ENCODE results near the gene CDKAL1.

DNA sequence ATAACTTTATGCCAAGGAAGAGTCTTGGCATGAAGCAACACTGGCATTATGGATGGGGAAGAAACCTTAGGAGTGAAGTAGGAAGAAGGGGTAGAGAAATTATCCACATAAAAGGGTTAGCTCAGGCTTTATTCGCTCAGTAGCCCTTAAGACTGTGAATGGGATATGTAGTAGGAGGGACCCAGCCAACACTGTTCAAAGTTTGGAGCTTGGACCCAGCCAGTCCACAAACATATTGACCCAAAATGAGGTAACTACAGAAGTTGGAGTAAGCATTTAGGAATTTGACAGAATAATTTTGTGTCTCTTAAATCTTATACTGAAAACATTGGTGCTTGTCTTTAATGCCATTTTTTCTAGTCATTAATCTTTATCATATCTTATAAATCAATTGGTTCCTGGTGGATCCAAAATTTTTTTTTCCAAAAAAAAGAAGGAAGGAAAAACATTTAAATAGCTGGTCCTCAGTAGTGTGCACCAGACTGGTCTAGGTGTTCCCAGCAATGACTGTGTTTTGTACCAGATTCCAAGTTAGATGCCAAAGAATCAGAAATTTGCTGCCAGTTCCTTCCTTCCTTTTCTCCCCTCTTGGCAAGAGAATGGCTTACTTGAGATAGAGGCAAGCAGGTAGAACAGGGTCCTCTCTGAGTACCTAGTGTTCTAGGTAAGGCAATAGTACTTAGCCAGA lies 607.5 kb downstream of the CDKAL1 start:
- no peak for TF ChIP-seq EZH2 (IDR thresholded peaks at IDR 0.05; ENCODE audit: low read length, unreplicated experiment)
- TF ChIP-seq, protein P1, sequence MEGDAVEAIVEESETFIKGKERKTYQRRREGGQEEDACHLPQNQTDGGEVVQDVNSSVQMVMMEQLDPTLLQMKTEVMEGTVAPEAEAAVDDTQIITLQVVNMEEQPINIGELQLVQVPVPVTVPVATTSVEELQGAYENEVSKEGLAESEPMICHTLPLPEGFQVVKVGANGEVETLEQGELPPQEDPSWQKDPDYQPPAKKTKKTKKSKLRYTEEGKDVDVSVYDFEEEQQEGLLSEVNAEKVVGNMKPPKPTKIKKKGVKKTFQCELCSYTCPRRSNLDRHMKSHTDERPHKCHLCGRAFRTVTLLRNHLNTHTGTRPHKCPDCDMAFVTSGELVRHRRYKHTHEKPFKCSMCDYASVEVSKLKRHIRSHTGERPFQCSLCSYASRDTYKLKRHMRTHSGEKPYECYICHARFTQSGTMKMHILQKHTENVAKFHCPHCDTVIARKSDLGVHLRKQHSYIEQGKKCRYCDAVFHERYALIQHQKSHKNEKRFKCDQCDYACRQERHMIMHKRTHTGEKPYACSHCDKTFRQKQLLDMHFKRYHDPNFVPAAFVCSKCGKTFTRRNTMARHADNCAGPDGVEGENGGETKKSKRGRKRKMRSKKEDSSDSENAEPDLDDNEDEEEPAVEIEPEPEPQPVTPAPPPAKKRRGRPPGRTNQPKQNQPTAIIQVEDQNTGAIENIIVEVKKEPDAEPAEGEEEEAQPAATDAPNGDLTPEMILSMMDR (conservative IDR thresholded peaks at IDR 0.05; ENCODE audit: low read depth, low read length): no peak
- no peak for TF ChIP-seq EZH2phosphoT487 (IDR thresholded peaks at IDR 0.05; ENCODE audit: borderline replicate concordance, low read length)
